Neural crest cell (in vitro differentiated cells): Measurements from ENCODE around the gene AVL9. TPM values are rescaled to one million over a fixed set of nuclear protein-coding genes. Genes with fewer than 3 reads are reported as not detected.
"Not testable (repeated sequence)": the region's sequence is repeated elsewhere in the genome, so short reads cannot be mapped to it uniquely, and the experiment has no call there.

Source experiments
- DNase-seq: peaks from one replicate; pipeline ENCODE4 v3.0.0; 2021; ENCODE audit warnings: low read depth, mixed read lengths, low spot score
- H3K27ac Mint-ChIP-seq: one replicate; pipeline ENCODE4 v1.8.0; 2021; ENCODE audit warnings: mild to moderate bottlenecking, mixed read lengths; ENCODE audit not compliant: unreplicated experiment
- H3K27me3 Mint-ChIP-seq: 2 replicates; pipeline ENCODE4 v1.8.0; 2021; ENCODE audit warnings: low read depth, mild to moderate bottlenecking, mixed read lengths
- H3K36me3 Mint-ChIP-seq: 2 replicates; pipeline ENCODE4 v1.8.0; 2021; ENCODE audit warnings: low read depth, mild to moderate bottlenecking, mixed read lengths
- H3K4me1 Mint-ChIP-seq: 2 replicates; pipeline ENCODE4 v1.8.0; 2021; ENCODE audit warnings: mixed read lengths
- H3K4me3 Mint-ChIP-seq: one replicate; pipeline ENCODE4 v1.8.0; 2021; ENCODE audit warnings: mild to moderate bottlenecking, mixed read lengths
- H3K9me3 Mint-ChIP-seq: 2 replicates; pipeline ENCODE4 v1.8.0; 2021; ENCODE audit warnings: mixed read lengths
- total RNA-seq: library from RNA; stranded (reverse); gene quantifications from 2 replicates; pipeline ENCODE4 v1.2.1, GENCODE V29; 2021
- TF ChIP-seq, protein P1 (sequence below): fragments of 200-600 bp; sonication (generic); conservative IDR thresholded peaks from 2 replicates; pipeline ENCODE4 v1.5.0; 2021; ENCODE audit warnings: antibody characterized with exemption, mild to moderate bottlenecking

Gene AVL9
- total RNA-seq, 1 donor from 2014 or later = 36.8 TPM

DNA sequence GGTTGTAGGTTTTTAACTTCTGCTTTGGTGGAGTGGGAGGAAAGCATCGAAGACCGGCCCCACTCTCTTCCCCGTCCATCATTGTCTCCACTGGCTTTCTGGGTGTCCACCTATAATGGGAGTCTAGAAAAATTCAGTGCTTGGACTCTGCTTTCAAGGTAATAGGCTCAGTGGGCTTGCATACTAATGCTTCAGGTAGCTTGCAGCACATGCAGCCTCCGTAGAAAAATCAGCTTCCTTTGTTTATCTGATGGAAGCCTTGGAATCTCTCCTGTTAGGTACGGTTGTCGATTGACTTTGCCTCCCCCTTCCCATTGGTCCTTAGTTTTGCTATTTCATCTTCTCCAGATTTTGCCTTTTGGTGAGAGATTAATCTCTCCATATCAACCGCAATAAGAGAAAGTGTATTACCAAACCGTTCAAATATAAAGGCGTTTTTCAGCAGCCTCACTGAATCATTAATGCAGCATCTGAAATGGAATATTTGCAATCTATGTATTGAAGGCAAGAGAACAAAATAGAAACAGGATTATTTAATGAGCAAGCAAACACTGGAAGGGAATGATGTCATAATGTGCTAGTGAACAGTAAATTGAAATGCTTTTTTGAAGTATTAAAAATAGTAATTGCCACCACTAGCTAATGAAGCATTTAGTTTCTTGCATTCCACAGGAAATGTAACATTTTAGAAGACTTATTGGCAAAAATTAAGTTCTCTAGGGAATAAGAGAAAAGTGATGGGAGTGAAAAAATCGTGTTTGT is 944 bp downstream of the AVL9 start:
- peak overlapping the region; percentile 99 for H3K27ac Mint-ChIP-seq
- H3K4me1 Mint-ChIP-seq = peaks cover 17% of the 10 kb centered on the region
- H3K27me3 Mint-ChIP-seq = no peaks in the 10 kb centered on the region
- TF ChIP-seq, protein P1, sequence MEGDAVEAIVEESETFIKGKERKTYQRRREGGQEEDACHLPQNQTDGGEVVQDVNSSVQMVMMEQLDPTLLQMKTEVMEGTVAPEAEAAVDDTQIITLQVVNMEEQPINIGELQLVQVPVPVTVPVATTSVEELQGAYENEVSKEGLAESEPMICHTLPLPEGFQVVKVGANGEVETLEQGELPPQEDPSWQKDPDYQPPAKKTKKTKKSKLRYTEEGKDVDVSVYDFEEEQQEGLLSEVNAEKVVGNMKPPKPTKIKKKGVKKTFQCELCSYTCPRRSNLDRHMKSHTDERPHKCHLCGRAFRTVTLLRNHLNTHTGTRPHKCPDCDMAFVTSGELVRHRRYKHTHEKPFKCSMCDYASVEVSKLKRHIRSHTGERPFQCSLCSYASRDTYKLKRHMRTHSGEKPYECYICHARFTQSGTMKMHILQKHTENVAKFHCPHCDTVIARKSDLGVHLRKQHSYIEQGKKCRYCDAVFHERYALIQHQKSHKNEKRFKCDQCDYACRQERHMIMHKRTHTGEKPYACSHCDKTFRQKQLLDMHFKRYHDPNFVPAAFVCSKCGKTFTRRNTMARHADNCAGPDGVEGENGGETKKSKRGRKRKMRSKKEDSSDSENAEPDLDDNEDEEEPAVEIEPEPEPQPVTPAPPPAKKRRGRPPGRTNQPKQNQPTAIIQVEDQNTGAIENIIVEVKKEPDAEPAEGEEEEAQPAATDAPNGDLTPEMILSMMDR = no peak
- H3K9me3 Mint-ChIP-seq = no peaks in the 10 kb centered on the region
- no peak for DNase-seq
- peaks cover 12% of the 10 kb centered on the region for H3K36me3 Mint-ChIP-seq
- peak overlapping the region; percentile 95 for H3K4me3 Mint-ChIP-seq

DNA sequence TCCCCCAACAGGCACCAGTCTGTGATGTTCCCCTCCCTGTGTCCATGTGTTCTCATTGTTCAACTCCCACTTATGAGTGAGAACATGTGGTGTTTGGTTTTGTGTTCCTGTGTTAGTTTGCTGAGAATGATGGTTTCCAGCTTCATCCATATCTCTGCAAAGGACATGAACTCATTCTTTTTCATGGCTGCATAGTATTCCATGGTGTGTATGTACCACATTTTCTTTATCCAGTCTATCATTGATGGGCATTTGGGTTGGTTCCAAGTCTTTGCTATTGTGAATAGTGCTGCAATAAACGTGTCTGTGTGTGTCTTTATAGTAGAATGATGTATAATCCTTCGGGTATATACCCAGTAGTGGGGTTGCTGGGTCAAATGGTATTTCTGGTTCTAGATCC is 4.5 kb downstream of the AVL9 start:
- peaks cover 15% of the 10 kb centered on the region for H3K36me3 Mint-ChIP-seq
- H3K4me3 Mint-ChIP-seq = peak overlapping the region; percentile 67
- H3K9me3 Mint-ChIP-seq = not testable (repeated sequence)

GRCh38 chr7:32500216-32500615 is 4.9 kb downstream of the AVL9 start:
- H3K36me3 Mint-ChIP-seq = peaks cover 15% of the 10 kb centered on the region
- DNase-seq, H3K9me3 Mint-ChIP-seq, H3K27ac Mint-ChIP-seq, H3K27me3 Mint-ChIP-seq: not testable (repeated sequence)
- peaks cover 28% of the 10 kb centered on the region for H3K4me1 Mint-ChIP-seq
- H3K4me3 Mint-ChIP-seq = peak overlapping the region; percentile 67

More for the DNA sequence above, 4.5 kb downstream of the AVL9 start:
- not testable (repeated sequence) for H3K27me3 Mint-ChIP-seq, H3K27ac Mint-ChIP-seq, DNase-seq
- H3K4me1 Mint-ChIP-seq = peaks cover 28% of the 10 kb centered on the region

- Mint-ChIP-seq H3K4me1 (peaks cover 28% of the 10 kb centered on the region), H3K27ac (no peak overlapping the region), H3K27me3 (no peaks in the 10 kb centered on the region), H3K4me3 (peak overlapping the region; percentile 28), H3K9me3 (no peaks in the 10 kb centered on the region), H3K36me3 (peaks cover 15% of the 10 kb centered on the region)
- TF ChIP-seq, protein P1 = no peak
- no peak for DNase-seq
Observed at GRCh38 chr7:32500922-32501341, 5.6 kb downstream of the AVL9 start.

GRCh38 chr7:32501522-32501921 is 6.2 kb downstream of the AVL9 start:
- no peak for DNase-seq
- TF ChIP-seq, protein P1 = no peak
- Mint-ChIP-seq H3K27ac (no peak overlapping the region), H3K4me3 (peak overlapping the region; percentile 31), H3K36me3 (peaks cover 19% of the 10 kb centered on the region), H3K4me1 (peaks cover 22% of the 10 kb centered on the region), H3K9me3 (no peaks in the 10 kb centered on the region), H3K27me3 (no peaks in the 10 kb centered on the region)

DNA sequence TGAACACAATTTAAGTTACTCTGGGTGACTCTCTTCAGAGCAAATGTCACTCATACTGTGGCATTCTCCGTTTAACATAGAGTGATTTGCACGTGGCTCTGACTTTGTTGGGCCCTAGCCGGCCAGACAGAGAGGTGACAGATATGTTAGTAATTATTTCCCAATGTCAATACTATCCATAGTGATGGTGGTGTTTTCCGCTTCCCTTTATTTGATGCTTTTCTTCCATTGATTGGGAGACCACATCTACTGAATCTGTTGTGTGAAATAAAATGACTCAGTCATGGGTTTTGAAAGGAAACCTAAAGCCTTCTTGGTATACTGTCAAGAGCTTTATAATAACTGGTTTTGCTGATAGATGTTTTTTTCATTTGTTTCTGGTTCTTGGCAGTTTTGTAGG is 7.4 kb downstream of the AVL9 start:
- peaks cover 4% of the 10 kb centered on the region for H3K9me3 Mint-ChIP-seq
- no peak overlapping the region for H3K4me3 Mint-ChIP-seq
- no peak overlapping the region for H3K27ac Mint-ChIP-seq
- H3K27me3 Mint-ChIP-seq = no peaks in the 10 kb centered on the region
- H3K36me3 Mint-ChIP-seq = peaks cover 29% of the 10 kb centered on the region
- H3K4me1 Mint-ChIP-seq = peaks cover 18% of the 10 kb centered on the region
- no peak for DNase-seq
- TF ChIP-seq, protein P1 = no peak
